Measurements from ENCODE around the gene GIMAP4.
"Not testable (repeated sequence)": the region's sequence is repeated elsewhere in the genome, so short reads cannot be mapped to it uniquely, and the experiment has no call there.

The GIMAP4 gene

GRCh38 chr7:150586785-150587152 is 19.6 kb downstream of the GIMAP4 start:
- no peak for TF ChIP-seq CTCF (IDR thresholded peaks at IDR 0.05; ENCODE audit: low read depth, low read length)
- DNase-seq = no peak

DNA sequence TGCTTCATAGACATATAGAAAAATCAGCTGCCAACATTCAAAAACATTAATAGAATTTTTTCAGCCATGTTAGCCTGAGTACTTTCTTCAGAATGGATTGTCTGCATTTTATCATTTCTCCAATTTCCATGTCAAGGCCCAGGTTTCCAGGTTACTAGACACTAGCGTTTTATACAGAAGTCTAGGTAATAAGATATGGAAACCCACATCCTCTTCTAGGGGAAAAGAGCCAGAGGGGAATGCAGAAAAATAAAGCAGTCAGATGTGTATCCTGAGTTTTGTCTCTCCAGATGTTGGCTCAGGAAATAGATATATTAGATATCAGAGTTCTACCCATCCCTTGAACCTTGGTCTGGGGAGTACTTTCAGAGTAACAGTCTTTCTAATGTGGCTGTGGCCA is 20.4 kb downstream of the GIMAP4 start:
- Histone ChIP-seq H3K4me1 (no peaks in the 10 kb centered on the region), H3K9me3 (no peaks in the 10 kb centered on the region), H3K36me3 (no peaks in the 10 kb centered on the region), H3K27me3 (no peaks in the 10 kb centered on the region), H3K4me3 (ENCODE audit: low read depth, low read length) (no peak overlapping the region)
- TF ChIP-seq CTCF (IDR thresholded peaks at IDR 0.05; ENCODE audit: low read depth, low read length) = no peak
- DNase-seq = no peak

More at GRCh38 chr7:150586785-150587152, 19.6 kb downstream of the GIMAP4 start:
- Histone ChIP-seq H3K9me3 (no peaks in the 10 kb centered on the region), H3K36me3 (no peaks in the 10 kb centered on the region), H3K4me3 (ENCODE audit: low read depth, low read length) (no peak overlapping the region), H3K4me1 (no peaks in the 10 kb centered on the region), H3K27me3 (no peaks in the 10 kb centered on the region)

- H3K4me3 ChIP-seq (ENCODE audit: low read depth, low read length) = no peak overlapping the region
- H3K9me3 ChIP-seq = no peaks in the 10 kb centered on the region
- DNase-seq = no peak
- H3K36me3 ChIP-seq = no peaks in the 10 kb centered on the region
- no peak for TF ChIP-seq CTCF (IDR thresholded peaks at IDR 0.05; ENCODE audit: low read depth, low read length)
- no peaks in the 10 kb centered on the region for H3K4me1 ChIP-seq
- H3K27me3 ChIP-seq = no peaks in the 10 kb centered on the region; the same call in 1 of the 2 replicates
Measured at GRCh38 chr7:150594805-150595204, 27.6 kb downstream of the GIMAP4 start.

- H3K27me3 ChIP-seq = no peaks in the 10 kb centered on the region; the same call in 1 of the 2 replicates
- no peak for TF ChIP-seq CTCF (IDR thresholded peaks at IDR 0.05; ENCODE audit: low read depth, low read length)
Measured at GRCh38 chr7:150595361-150595760, 28.2 kb downstream of the GIMAP4 start.

GRCh38 chr7:150603600-150603999 is 36.4 kb downstream of the GIMAP4 start:
- H3K36me3 ChIP-seq; DNase-seq; H3K4me1 ChIP-seq; H3K4me3 ChIP-seq (ENCODE audit: low read depth, low read length); H3K9me3 ChIP-seq; H3K27me3 ChIP-seq: not testable (repeated sequence)

More at GRCh38 chr7:150595361-150595760, 28.2 kb downstream of the GIMAP4 start:
- H3K4me3 ChIP-seq (ENCODE audit: low read depth, low read length) = no peak overlapping the region
- H3K4me1 ChIP-seq = no peaks in the 10 kb centered on the region
- no peaks in the 10 kb centered on the region for H3K36me3 ChIP-seq
- H3K9me3 ChIP-seq = no peaks in the 10 kb centered on the region
- no peak for DNase-seq

- Histone ChIP-seq H3K4me1 (no peaks in the 10 kb centered on the region), H3K36me3 (no peaks in the 10 kb centered on the region), H3K9me3 (no peaks in the 10 kb centered on the region), H3K4me3 (ENCODE audit: low read depth, low read length) (no peak overlapping the region), H3K27me3 (no peaks in the 10 kb centered on the region; the same call in 1 of the 2 replicates)
- DNase-seq = no peak
- TF ChIP-seq CTCF (IDR thresholded peaks at IDR 0.05; ENCODE audit: low read depth, low read length) = no peak
Measured at GRCh38 chr7:150610233-150610632, 43.0 kb downstream of the GIMAP4 start.

DNA sequence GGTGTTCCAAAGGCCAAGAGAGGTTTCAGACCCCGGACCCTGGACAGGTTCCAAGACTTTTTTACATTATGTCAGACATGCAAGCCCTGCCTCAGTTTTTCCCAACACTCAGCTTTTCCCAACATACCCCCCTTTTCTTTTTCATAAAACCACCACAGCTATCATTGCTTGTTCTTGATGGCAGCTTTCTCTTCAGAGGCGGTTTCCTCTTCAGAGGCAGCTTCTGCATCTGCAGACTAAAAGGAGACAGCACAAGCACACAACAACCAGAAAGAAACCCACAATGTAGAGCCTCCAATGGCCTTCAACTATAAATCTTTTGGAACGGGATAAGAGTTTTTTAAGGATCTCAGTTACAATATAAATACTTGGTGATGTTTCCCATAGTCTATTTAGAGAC is 45.7 kb downstream of the GIMAP4 start:
- Histone ChIP-seq H3K36me3 (no peaks in the 10 kb centered on the region), H3K4me1 (no peaks in the 10 kb centered on the region), H3K4me3 (ENCODE audit: low read depth, low read length) (no peak overlapping the region), H3K27me3 (no peaks in the 10 kb centered on the region), H3K9me3 (no peaks in the 10 kb centered on the region)
- no peak for DNase-seq
- TF ChIP-seq CTCF (IDR thresholded peaks at IDR 0.05; ENCODE audit: low read depth, low read length) = no peak

All from BE2C (cell line).